HepG2 (cell line): ENCODE data around the gene RAPGEF2. TPM values are rescaled to one million over a fixed set of nuclear protein-coding genes. Genes with fewer than 3 reads are reported as not detected.

ENCODE experiments used
- ATAC-seq: fragments of 200-7000 bp; cut with Tn5 transposase; 3 replicates; pipeline ENCODE4 v1.9.1; 2020; ENCODE audit warnings: mild to moderate bottlenecking, moderate library complexity
- BruUV-seq: library from RNA; stranded (reverse); fragments of 400-500 nt; replicated peaks from 2 replicates; lab custom pipeline; 2021; lab: Mats Ljungman, UMichigan
- CTCF ChIA-PET: fragments of 300-600 bp; formaldehyde crosslinking; extraction: SDS; loops from one replicate; lab custom pipeline; 2021; ENCODE audit warnings: low total read pairs, inconsistent platforms, low intra/inter-chr PET ratio; lab: Yijun Ruan, JAX
- POLR2A ChIA-PET: fragments of 350-600 bp; sonication (Branson Sonifier 250); formaldehyde crosslinking; loops from one replicate; lab custom pipeline; 2020; ENCODE audit warnings: antibody characterized with exemption, inconsistent platforms; lab: Yijun Ruan, JAX
- DNase-seq: peaks from one replicate; pipeline ENCODE4 v3.0.0-alpha.2; 2015; ENCODE audit warnings: low spot score
- FAIRE-seq: peaks from 3 replicates; lab custom pipeline; 2011; peaks lifted over from hg19 to GRCh38; lab: Jason Lieb, UNC
- H2AFZ ChIP-seq: one replicate; pipeline ENCODE4 v1.6.1; 2011; ENCODE audit warnings: low read length, inconsistent platforms
- H3K27ac ChIP-seq: fragments of 300-600 bp; 3 replicates; pipeline ENCODE4 v1.8.0; 2011; ENCODE audit warnings: mixed run types, mild to moderate bottlenecking, mixed read lengths, low read length, inconsistent platforms; ENCODE audit not compliant: insufficient read depth; ENCODE audit errors: extremely low read length
- H3K27me3 ChIP-seq, 2 experiments: fragments of 200-600 bp in 1 of 2; 2 replicates in 1 of 2; 3 replicates in 1 of 2; pipeline versions ENCODE4 v1.6.0 to v1.8.0; 2011; ENCODE audit warnings: low read length in 2 of 2, mild to moderate bottlenecking in 2 of 2, moderate library complexity in 2 of 2, inconsistent platforms in 1 of 2; ENCODE audit not compliant: insufficient read depth in 2 of 2, control insufficient read depth in 1 of 2
- H3K36me3 ChIP-seq, 2 experiments: fragments of 200-600 bp in 1 of 2; replicated peaks in 1 of 2; 2 replicates in 1 of 2; 3 replicates in 1 of 2; pipeline versions ENCODE4 v1.5.1 to v1.8.0; 2011; ENCODE audit warnings: low read length in 2 of 2, inconsistent platforms in 1 of 2; ENCODE audit not compliant: insufficient read depth in 2 of 2, control insufficient read depth in 1 of 2
- H3K4me1 ChIP-seq: 2 replicates; pipeline ENCODE4 v1.5.1; 2012; ENCODE audit warnings: low read length, inconsistent platforms; ENCODE audit not compliant: insufficient read depth
- H3K4me2 ChIP-seq: 2 replicates; pipeline ENCODE4 v1.6.0; 2011; ENCODE audit warnings: low read depth, low read length, inconsistent platforms
- H3K4me3 ChIP-seq, 3 experiments: fragments of 200-600 bp in 1 of 3; sonication (generic), shearing (Covaris generic) in 1 of 3; replicated peaks in 1 of 3; 2 replicates each; pipeline ENCODE4 v1.5.1; 2011 to 2016; ENCODE audit warnings: low read length in 3 of 3, inconsistent platforms in 2 of 3, low read depth in 2 of 3, mild to moderate bottlenecking in 2 of 3, control low read depth in 1 of 3, mixed read lengths in 1 of 3; ENCODE audit not compliant: insufficient read depth in 1 of 3
- H3K79me2 ChIP-seq: one replicate; pipeline ENCODE4 v1.6.1; 2011; ENCODE audit warnings: low read length, inconsistent platforms; ENCODE audit not compliant: insufficient read depth
- H3K9ac ChIP-seq: 2 replicates; pipeline ENCODE4 v1.6.0; 2011; ENCODE audit warnings: mild to moderate bottlenecking, low read depth, low read length, inconsistent platforms; ENCODE audit not compliant: insufficient read depth
- H3K9me3 ChIP-seq: 2 replicates; pipeline ENCODE4 v1.5.1; 2012; ENCODE audit warnings: mild to moderate bottlenecking, low read length
- H4K20me1 ChIP-seq: 2 replicates; pipeline ENCODE4 v1.6.0; 2011; ENCODE audit warnings: inconsistent platforms, mild to moderate bottlenecking, low read length, moderate library complexity; ENCODE audit not compliant: insufficient read depth
- HOXA9 ChIP-seq: sonication (generic); formaldehyde crosslinking; IDR thresholded peaks from 2 replicates; pipeline ENCODE4 v1.8.1; 2022; ENCODE audit warnings: missing genetic modification reagents, mild to moderate bottlenecking, moderate library complexity, borderline replicate concordance
- LCORL ChIP-seq, 2 experiments: fragments of 450-650 bp in 1 of 2; sonication (generic) in 1 of 2; formaldehyde crosslinking in 1 of 2; IDR thresholded peaks; 2 replicates each; pipeline versions ENCODE4 v1.5.0 to v1.6.1; 2017 to 2020; ENCODE audit warnings: antibody characterized with exemption in 1 of 2, missing genetic modification reagents in 1 of 2
- SMYD3 ChIP-seq: sonication (generic); formaldehyde crosslinking; IDR thresholded peaks from 2 replicates; pipeline ENCODE4 v1.8.1; 2023; ENCODE audit warnings: mild to moderate bottlenecking, missing genetic modification reagents
- SP140L ChIP-seq: sonication (generic); formaldehyde crosslinking; IDR thresholded peaks from 2 replicates; pipeline ENCODE4 v1.4.0; 2020; ENCODE audit warnings: missing genetic modification reagents, borderline replicate concordance
- TEF ChIP-seq: sonication (generic); formaldehyde crosslinking; IDR thresholded peaks from 2 replicates; pipeline ENCODE4 v1.5.0; 2020; ENCODE audit warnings: missing genetic modification reagents
- THAP9 ChIP-seq: sonication (generic); formaldehyde crosslinking; IDR thresholded peaks from 2 replicates; pipeline ENCODE4; 2020; ENCODE audit warnings: missing genetic modification reagents, mild to moderate bottlenecking, borderline replicate concordance
- ZBED4 ChIP-seq: sonication (generic); formaldehyde crosslinking; IDR thresholded peaks from 2 replicates; pipeline ENCODE4 v1.4.0; 2020; ENCODE audit warnings: missing genetic modification reagents, borderline replicate concordance
- ZBTB3 ChIP-seq: sonication (generic); formaldehyde crosslinking; IDR thresholded peaks from 2 replicates; pipeline ENCODE4 v1.4.0; 2020; ENCODE audit warnings: low read depth, mild to moderate bottlenecking, moderate library complexity, missing genetic modification reagents, borderline replicate concordance
- ZNF296 ChIP-seq: sonication (generic); formaldehyde crosslinking; conservative IDR thresholded peaks from 2 replicates; pipeline ENCODE4 v1.5.0; 2020; ENCODE audit warnings: mild to moderate bottlenecking, missing genetic modification reagents
- ZNF761 ChIP-seq: sonication (generic); formaldehyde crosslinking; conservative IDR thresholded peaks from 2 replicates; pipeline ENCODE4 v1.4.0; 2020; ENCODE audit warnings: mild to moderate bottlenecking, missing genetic modification reagents
- WGBS: methylation state at CpG from one replicate; pipeline ENCODE4 v1.1.6; 2017; ENCODE audit warnings: low lambda C conversion rate; 5-methylcytosine and 5-hydroxymethylcytosine counted together
- in situ Hi-C: cut with HindIII; loops from 2 replicates; pipeline ENCODE4 v1.10.0; 2017; ENCODE audit warnings: low pct_unique_long_range_greater_than_20kb; ENCODE audit not compliant: extremely low pct_ligation_motif_present
- intact Hi-C: fragments of 100-400 bp; cut with micrococcal nuclease; formaldehyde crosslinking; loops from one replicate; pipeline ENCODE4 v1.10.0; 2022; ENCODE audit not compliant: unreplicated experiment
- polyA plus RNA-seq, 8 experiments: library from polyadenylated mRNA; depleted of rRNA in 3 of 8; stranded (reverse) in 7 of 8; unstranded in 1 of 8; fragments of >200 nt; fragmentation: Illumina TruSeq in 4 of 8; extraction: Trizol in 4 of 8; gene quantifications; 2 replicates each; pipeline versions ENCODE4 v1.2.1 to v1.2.3, GENCODE V29; 2011 to 2016; ENCODE audit warnings: low read depth in 4 of 8, missing spikeins in 1 of 8, mixed read lengths in 1 of 8; ENCODE audit not compliant: insufficient read depth in 1 of 8
- total RNA-seq, 5 experiments: library from RNA; depleted of rRNA; stranded (reverse); fragments of >200 nt; fragmentation: Illumina TruSeq; extraction: Trizol; gene quantifications; 2 replicates each; pipeline ENCODE4 v1.2.3, GENCODE V29; 2016; ENCODE audit warnings: low read depth in 1 of 5
- TF ChIP-seq, protein P1 (sequence below): sonication (generic); formaldehyde crosslinking; IDR thresholded peaks from 2 replicates; pipeline ENCODE4 v1.5.0; 2020; ENCODE audit warnings: missing genetic modification reagents

RAPGEF2 gene
- total and polyA plus RNA-seq, 2 of the 13 experiments (the other 11 are each of a cell fraction or from before 2014, with no cell fraction given) = 19.2 to 23.0 TPM

GRCh38 chr4:159071969-159072765 is 30.7 kb upstream of the RAPGEF2 start (continued):
- TF ChIP-seq THAP9 (CRISPR knock-in tag) = no peak
- TF ChIP-seq ZBED4 (CRISPR knock-in tag) = no peak
- no peak for TF ChIP-seq ZBTB3 (CRISPR knock-in tag)

DNA sequence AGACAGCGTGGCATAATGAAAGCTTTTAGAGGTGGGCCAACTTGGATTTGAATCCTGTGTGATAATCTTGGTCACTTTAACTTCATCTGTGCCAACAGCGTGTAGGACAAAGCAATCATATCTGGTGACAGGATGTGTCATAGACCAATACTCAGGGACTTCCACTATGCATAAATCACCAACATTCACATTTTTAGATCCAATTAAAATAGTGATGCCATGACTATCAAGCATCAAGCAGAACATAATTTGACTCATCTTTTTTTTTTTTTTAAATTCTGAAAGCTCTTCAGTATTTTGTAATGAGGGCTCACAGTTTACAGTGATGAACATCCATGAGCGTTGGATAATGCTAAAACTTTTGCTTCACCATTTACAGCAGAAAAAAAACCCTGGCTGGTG is 27.3 kb upstream of the RAPGEF2 start:
- H3K27me3 ChIP-seq = no peaks in the 10 kb centered on the region
- 40% methylated on average over 3 of the region's 3 CpGs for WGBS
- no peak overlapping the region for H3K4me2 ChIP-seq
- in situ Hi-C loops (no loop called here), intact Hi-C loops (no loop called here)
- no peaks in the 10 kb centered on the region for H4K20me1 ChIP-seq
- no peaks in the 10 kb centered on the region for H3K79me2 ChIP-seq
- CTCF ChIA-PET = no interaction called here
- peaks cover 28% of the 10 kb centered on the region for H3K4me1 ChIP-seq
- no peak overlapping the region for H3K4me3 ChIP-seq
- H3K9ac ChIP-seq = no peak overlapping the region
- FAIRE-seq (no peak), DNase-seq (no peak), ATAC-seq (no peak)
- no peaks in the 10 kb centered on the region for H3K9me3 ChIP-seq
- H2AFZ ChIP-seq = no peak overlapping the region
- POLR2A ChIA-PET = no interaction called here
- no TSS peak for BruUV-seq
- no peaks in the 10 kb centered on the region for H3K36me3 ChIP-seq
- H3K27ac ChIP-seq = no peak overlapping the region
- TF ChIP-seq SP140L (CRISPR knock-in tag) (no peak), HOXA9 (no peak), ZNF296 (CRISPR knock-in tag) (no peak), LCORL (IDR thresholded peaks at IDR 0.05) (no peak), LCORL (CRISPR knock-in tag; IDR thresholded peaks at IDR 0.05) (no peak), ZNF761 (no peak), SMYD3 (CRISPR knock-in tag) (no peak), TEF (CRISPR knock-in tag) (no peak)
- TF ChIP-seq, protein P1, sequence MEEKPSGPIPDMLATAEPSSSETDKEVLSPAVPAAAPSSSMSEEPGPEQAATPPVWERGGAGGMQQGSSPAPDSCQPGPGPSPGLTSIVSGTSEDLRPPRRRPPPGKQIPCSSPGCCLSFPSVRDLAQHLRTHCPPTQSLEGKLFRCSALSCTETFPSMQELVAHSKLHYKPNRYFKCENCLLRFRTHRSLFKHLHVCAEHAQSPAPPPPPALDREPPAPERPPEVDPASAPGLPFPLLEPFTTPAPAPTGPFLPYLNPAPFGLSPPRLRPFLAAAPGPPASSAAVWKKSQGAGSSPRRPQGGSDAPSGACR (CRISPR knock-in tag) = no peak
